ENCODE results near the gene ADAT2. TPM values are rescaled to one million over a fixed set of nuclear protein-coding genes. Genes with fewer than 3 reads are reported as not detected.

Gene ADAT2
- total and polyA plus RNA-seq, 2 of the 13 experiments (the other 11 are each of a cell fraction or from before 2014, with no cell fraction given), result 10.5 to 18.3 TPM

GRCh38 chr6:143450453-143451371 is at the start of gene ADAT2, which contains the start of gene PEX3 (continued):
- TF ChIP-seq CHD2 (IDR thresholded peaks at IDR 0.05; ENCODE audit: low read depth, low read length) (peak; percentile 77), ZNF333 (CRISPR knock-in tag; IDR thresholded peaks at IDR 0.05; ENCODE audit: borderline replicate concordance) (peak; percentile 88), GPBP1L1 (CRISPR knock-in tag; IDR thresholded peaks at IDR 0.05) (no peak), ZFYVE20 (CRISPR knock-in tag; IDR thresholded peaks at IDR 0.05; ENCODE audit: borderline replicate concordance, low read depth) (0 out of 2 replicates have a peak, but pooled peaks have one; percentile 64), RARA (CRISPR knock-in tag; IDR thresholded peaks at IDR 0.05) (peak; percentile 75), ZNF850 (CRISPR knock-in tag; conservative IDR thresholded peaks at IDR 0.05) (0 out of 2 replicates have a peak, but pooled peaks have one; percentile 76), PHF20 (CRISPR knock-in tag; IDR thresholded peaks at IDR 0.05) (peak; percentile 96), TRIM24 (CRISPR knock-in tag; IDR thresholded peaks at IDR 0.05) (no peak), KDM5B (CRISPR knock-in tag; IDR thresholded peaks at IDR 0.05; ENCODE audit: borderline replicate concordance) (peak; percentile 98), SNAPC5 (CRISPR knock-in tag; IDR thresholded peaks at IDR 0.05; ENCODE audit: borderline replicate concordance) (peak; percentile 96), ZNF230 (CRISPR knock-in tag; IDR thresholded peaks at IDR 0.05) (peak; percentile 82; the same call in 1 of the 2 replicates), PAF1 (CRISPR knock-in tag; IDR thresholded peaks at IDR 0.05) (no peak), ZNF83 (CRISPR knock-in tag; IDR thresholded peaks at IDR 0.05; ENCODE audit: borderline replicate concordance) (no peak), MIXL1 (CRISPR knock-in tag; IDR thresholded peaks at IDR 0.05) (peak; percentile 99), ZBTB20 (CRISPR knock-in tag; IDR thresholded peaks at IDR 0.05; ENCODE audit: borderline replicate concordance, low read depth) (peak; percentile 89), DMAP1 (CRISPR knock-in tag; IDR thresholded peaks at IDR 0.05) (peak; percentile 98), SMAD9 (CRISPR knock-in tag; IDR thresholded peaks at IDR 0.05) (no peak; the same call in 1 of the 2 replicates), ELF1 (CRISPR knock-in tag; IDR thresholded peaks at IDR 0.05) (peak; percentile 89), ZNF720 (CRISPR knock-in tag; IDR thresholded peaks at IDR 0.05) (peak; percentile 66; the same call in 1 of the 2 replicates), ZNF878 (CRISPR knock-in tag; IDR thresholded peaks at IDR 0.05) (peak; percentile 95), GLMP (CRISPR knock-in tag; IDR thresholded peaks at IDR 0.05; ENCODE audit: borderline replicate concordance) (no peak), ZNF260 (CRISPR knock-in tag; IDR thresholded peaks at IDR 0.05; ENCODE audit: borderline replicate concordance, low read depth) (no peak), TAF1 (CRISPR knock-in tag; IDR thresholded peaks at IDR 0.05) (peak; percentile 98), GZF1 (CRISPR knock-in tag; IDR thresholded peaks at IDR 0.05) (peak; percentile 88), ZBTB8A (CRISPR knock-in tag; IDR thresholded peaks at IDR 0.05; ENCODE audit: borderline replicate concordance, low read depth) (no peak), ATF6 (CRISPR knock-in tag; conservative IDR thresholded peaks at IDR 0.05) (no peak; the same call in 1 of the 2 replicates), NCOA1 (CRISPR knock-in tag; IDR thresholded peaks at IDR 0.05) (peak; percentile 88)
